Measurements from ENCODE around the gene PHLDB3.
"Not testable (repeated sequence)": the region's sequence is repeated elsewhere in the genome, so short reads cannot be mapped to it uniquely, and the experiment has no call there.

Gene PHLDB3

GRCh38 chr19:43527860-43528622 is 23.5 kb upstream of the PHLDB3 start:
- in situ Hi-C loops (cut with MboI; ENCODE audit: low sequenced_read_pairs) = no loop called here

GRCh38 chr19:43526884-43527859 is 22.6 kb upstream of the PHLDB3 start, which contains the start of gene ETHE1:
Gene ETHE1, minus strand, starts transcription at chr19:43527201. Its CDS starts 24 bp downstream, at chr19:43527177.
- in situ Hi-C loops (cut with MboI; ENCODE audit: low sequenced_read_pairs) = no loop called here

- in situ Hi-C loops (cut with MboI; ENCODE audit: low sequenced_read_pairs) = no loop called here
Observed at GRCh38 chr19:43525836-43526771, 21.6 kb upstream of the PHLDB3 start.

- in situ Hi-C loops (cut with MboI; ENCODE audit: low sequenced_read_pairs) = loop anchor here (5.0 kb wide), 1 partner anchor 78 kb away; no protein-coding TSS in a partner anchor
Observed at GRCh38 chr19:43524922-43525835, 20.6 kb upstream of the PHLDB3 start.

DNA sequence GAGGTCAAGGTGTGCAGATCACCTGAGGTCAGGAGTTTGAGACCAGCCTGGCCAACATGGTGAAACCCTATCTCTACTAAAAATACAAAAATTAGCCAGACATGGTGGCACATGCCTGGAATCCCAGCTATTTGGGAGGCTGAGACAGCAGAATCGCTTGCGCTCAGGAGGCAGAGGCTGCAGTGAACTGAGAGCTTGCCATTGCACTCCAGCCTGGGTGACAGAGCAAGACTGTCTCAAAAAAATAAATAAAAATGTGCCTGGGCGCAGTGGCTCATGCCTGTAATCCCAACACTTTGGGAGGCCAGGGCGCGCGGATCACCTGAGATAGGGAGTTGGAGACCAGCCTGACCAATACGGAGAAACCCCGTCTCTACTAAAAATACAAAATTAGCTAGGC is 19.1 kb upstream of the PHLDB3 start:
- in situ Hi-C loops (cut with MboI; ENCODE audit: low sequenced_read_pairs) = loop anchor here (5.0 kb wide), 1 partner anchor 76 kb away; no protein-coding TSS in a partner anchor

DNA sequence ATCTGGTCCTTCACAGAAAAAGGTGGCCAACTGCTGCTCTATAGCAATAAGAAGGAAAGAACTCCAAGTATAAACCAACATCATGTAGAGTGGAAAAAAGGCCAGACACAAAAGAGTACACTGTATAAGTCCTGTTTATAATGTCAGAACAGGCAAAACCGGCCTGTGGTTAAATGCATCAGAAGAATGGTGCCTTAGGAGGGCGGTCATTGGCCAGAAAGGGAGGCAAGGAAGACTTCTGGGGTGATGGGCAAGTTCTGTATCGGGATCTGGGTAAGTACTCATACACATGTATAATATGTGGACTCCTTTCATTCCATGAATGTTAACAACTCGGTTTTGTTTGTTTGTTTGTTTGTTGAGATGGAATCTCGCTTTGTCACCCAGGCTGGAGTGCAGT is 18.4 kb upstream of the PHLDB3 start:
- in situ Hi-C loops (cut with MboI; ENCODE audit: low sequenced_read_pairs) = loop anchor here (5.0 kb wide), 1 partner anchor 76 kb away; no protein-coding TSS in a partner anchor

- in situ Hi-C loops (cut with MboI; ENCODE audit: low sequenced_read_pairs) = loop anchor here (5.0 kb wide), 1 partner anchor 72 kb away; no protein-coding TSS in a partner anchor
Observed at GRCh38 chr19:43519436-43520088, 15.0 kb upstream of the PHLDB3 start.

GRCh38 chr19:43518051-43518450 is 13.5 kb upstream of the PHLDB3 start:
- in situ Hi-C loops (cut with MboI; ENCODE audit: low sequenced_read_pairs) = no loop called here

GRCh38 chr19:43512399-43512798 is 7.9 kb upstream of the PHLDB3 start:
- in situ Hi-C loops (cut with MboI; ENCODE audit: low sequenced_read_pairs) = not testable (repeated sequence)

- in situ Hi-C loops (cut with MboI; ENCODE audit: low sequenced_read_pairs) = no loop called here
Observed at GRCh38 chr19:43511324-43511723, 6.8 kb upstream of the PHLDB3 start.

DNA sequence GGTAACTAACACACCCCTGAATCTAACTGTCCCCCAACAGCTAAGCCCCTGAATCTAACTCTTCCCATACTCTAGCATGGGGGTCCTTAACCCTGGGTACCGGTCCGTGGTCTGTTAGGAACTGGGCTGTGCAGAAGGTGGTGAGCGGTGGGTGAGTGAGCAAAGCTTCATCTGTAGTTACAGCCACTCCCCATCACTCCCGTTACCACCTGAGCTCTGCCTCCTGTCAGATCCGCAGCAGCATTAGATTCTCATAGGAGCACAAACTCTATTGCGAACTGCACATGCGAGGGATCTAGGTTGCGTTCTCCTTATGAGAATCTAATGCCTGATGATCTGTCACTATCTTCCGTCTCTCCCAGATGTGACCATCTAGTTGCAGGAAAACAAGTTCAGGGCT is 6.2 kb upstream of the PHLDB3 start:
- in situ Hi-C loops (cut with MboI; ENCODE audit: low sequenced_read_pairs) = no loop called here

DNA sequence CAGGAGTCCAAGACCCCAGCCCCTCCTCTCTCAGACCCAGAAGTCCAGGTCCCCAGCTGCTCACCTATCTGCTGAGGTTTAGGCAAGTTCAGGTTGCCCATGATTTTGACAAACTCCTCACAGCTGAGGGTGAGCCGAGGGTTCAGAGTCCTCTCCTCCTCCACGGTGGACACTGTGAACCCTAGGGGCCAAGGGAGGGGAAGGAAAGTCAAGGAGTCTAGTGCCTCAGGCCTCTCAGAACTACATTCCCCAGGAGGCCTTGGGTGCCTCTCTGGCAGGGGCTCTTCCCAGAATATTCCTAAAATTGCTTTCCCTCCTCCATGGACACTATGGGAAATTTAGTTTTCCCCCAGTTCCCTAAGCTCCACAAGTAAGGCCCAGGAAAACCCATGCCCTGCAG is 3.3 kb upstream of the PHLDB3 start:
- in situ Hi-C loops (cut with MboI; ENCODE audit: low sequenced_read_pairs) = no loop called here

- in situ Hi-C loops (cut with MboI; ENCODE audit: low sequenced_read_pairs) = no loop called here
Observed at GRCh38 chr19:43506629-43507028, 2.1 kb upstream of the PHLDB3 start.

DNA sequence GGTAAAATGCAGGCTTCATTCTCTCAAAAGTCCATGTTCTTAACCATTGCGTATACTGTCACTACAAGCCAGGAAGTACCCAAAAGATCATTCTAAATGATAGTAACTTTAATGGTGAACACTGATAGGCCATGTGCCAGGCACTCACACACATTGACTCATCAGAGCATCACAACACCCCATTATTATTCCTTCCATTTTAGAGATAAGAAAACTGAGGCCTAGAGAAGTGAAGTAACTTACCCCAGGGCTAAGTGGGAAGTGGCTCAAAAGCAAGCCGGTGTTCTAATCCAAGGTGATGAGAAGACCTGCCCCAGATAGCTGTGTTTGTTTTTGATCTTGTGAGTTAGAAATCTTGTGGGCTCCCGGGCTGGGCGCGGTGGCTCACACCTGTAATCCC is 1.4 kb upstream of the PHLDB3 start:
- in situ Hi-C loops (cut with MboI; ENCODE audit: low sequenced_read_pairs) = no loop called here

DNA sequence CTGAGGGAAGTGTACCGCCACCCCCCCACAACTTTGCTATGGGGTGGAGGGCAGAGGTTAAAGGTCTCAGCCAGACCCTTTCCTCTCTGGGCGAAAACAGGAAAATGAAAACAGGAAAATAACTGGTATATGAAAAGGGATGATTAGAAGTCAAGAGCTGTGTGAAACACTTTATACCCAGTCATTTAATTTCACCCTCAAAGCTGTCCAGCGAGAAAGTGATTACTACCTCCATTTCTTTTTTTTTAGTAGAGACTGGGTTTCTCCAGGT is 575 bp upstream of the PHLDB3 start:
- in situ Hi-C loops (cut with MboI; ENCODE audit: low sequenced_read_pairs) = no loop called here

GRCh38 chr19:43503501-43504425 is 783 bp downstream of the PHLDB3 start:
- in situ Hi-C loops (cut with MboI; ENCODE audit: low sequenced_read_pairs) = no loop called here

GRCh38 chr19:43502419-43502976 is 2.0 kb downstream of the PHLDB3 start:
- in situ Hi-C loops (cut with MboI; ENCODE audit: low sequenced_read_pairs) = no loop called here

All from HL-60/S4 treated with phorbol 12-myristate 13-acetate at 8.2 ng/mL for 4 days and 3 days (cell line).